Breast epithelium (tissue), 4 donors: Measurements from ENCODE around the gene PHACTR2. TPM values are rescaled to one million over a fixed set of nuclear protein-coding genes. Genes with fewer than 3 reads are reported as not detected.

Source experiments
- DNase-seq, 2 donors: peaks; one replicate each; pipeline ENCODE4 v3.0.0-alpha.2; 2019; ENCODE audit warnings: low spot score in 2 of 2
- H3K27ac ChIP-seq, 2 donors: fragments of 200-600 bp; sonication (generic) in 1 of 2; one replicate each; pipeline ENCODE4 v1.5.1; 2016 to 2019; ENCODE audit warnings: mild to moderate bottlenecking in 1 of 2
- H3K27me3 ChIP-seq, 2 donors: fragments of 200-600 bp; sonication (generic) in 1 of 2; one replicate each; pipeline versions ENCODE4 v1.5.1 to v1.6.0; 2017 to 2019; ENCODE audit warnings: control low read depth in 1 of 2, mild to moderate bottlenecking in 1 of 2
- H3K36me3 ChIP-seq: fragments of 200-600 bp; one replicate; pipeline ENCODE4 v1.5.1; 2019
- H3K4me1 ChIP-seq, 2 donors: fragments of 200-600 bp; sonication (generic); one replicate each; pipeline ENCODE4 v1.5.1; 2016 to 2019; ENCODE audit warnings: control low read depth in 1 of 2
- H3K4me3 ChIP-seq, 3 donors: fragments of 200-600 bp; sonication (generic); 1 replicate in 2 of 3; 2 replicates in 1 of 3; pipeline ENCODE4 v1.5.1; 2016 to 2019; ENCODE audit warnings: mild to moderate bottlenecking in 3 of 3, moderate library complexity in 2 of 3
- H3K9me3 ChIP-seq, 2 donors: fragments of 200-600 bp; sonication (generic) in 1 of 2; one replicate each; pipeline ENCODE4 v1.5.1; 2016 to 2019; ENCODE audit warnings: control low read depth in 1 of 2
- CTCF ChIP-seq, 3 donors: fragments of 450-650 bp; IDR thresholded peaks; one replicate each; pipeline ENCODE4 v1.5.1; 2016 to 2017; ENCODE audit warnings: antibody characterized with exemption in 3 of 3, mild to moderate bottlenecking in 3 of 3, moderate library complexity in 3 of 3
- POLR2A ChIP-seq: fragments of 450-650 bp; IDR thresholded peaks from one replicate; pipeline ENCODE4 v1.6.1; 2016; ENCODE audit warnings: antibody characterized with exemption, mild to moderate bottlenecking, moderate library complexity
- POLR2AphosphoS5 ChIP-seq, 3 donors: sonication (generic); formaldehyde crosslinking; IDR thresholded peaks; one replicate each; pipeline ENCODE4 v1.6.1; 2017; ENCODE audit warnings: antibody characterized with exemption in 3 of 3
- intact Hi-C: fragments of 100-400 bp; cut with DNase I; formaldehyde crosslinking; loops from one replicate; pipeline ENCODE4 v1.15.1; 2023; ENCODE audit warnings: low total_unique reads
- total RNA-seq, 3 donors: library from RNA; depleted of rRNA; stranded (reverse); fragments of >200 nt; gene quantifications; one replicate each; pipeline ENCODE4 v1.1.0, GENCODE V29; 2016

Gene PHACTR2
- total RNA-seq, 3 donors from 2014 or later: 27.5 to 53.3 (median 52.4) TPM

- Histone ChIP-seq H3K36me3 (no peaks in the 10 kb centered on the region), H3K27ac (no peak overlapping the region), H3K27me3 (no peaks in the 10 kb centered on the region), H3K4me1 (peaks cover 0 to 6% of the 10 kb centered on the region in 2 donors), H3K9me3 (no peaks in the 10 kb centered on the region), H3K4me3 (no peak overlapping the region)
- intact Hi-C loops: no loop called here
- DNase-seq: no peak
- TF ChIP-seq CTCF (IDR thresholded peaks at IDR 0.05) (no peak), POLR2A (no peak), POLR2AphosphoS5 (IDR thresholded peaks at IDR 0.05) (no peak)
These were observed 4.1 kb upstream of the PHACTR2 start for GRCh38 chr6:143673669-143674068.

- DNase-seq: no peak
These were observed 3.0 kb upstream of the PHACTR2 start for GRCh38 chr6:143674483-143675381.

GRCh38 chr6:143675382-143675900 lies 2.3 kb upstream of the PHACTR2 start:
- H3K27ac ChIP-seq: peak overlapping the region in 1 of 2 donors; percentile 44
- intact Hi-C loops: no loop called here
- H3K36me3 ChIP-seq: no peaks in the 10 kb centered on the region
- no peaks in the 10 kb centered on the region for H3K9me3 ChIP-seq
- no peak for DNase-seq
- H3K4me3 ChIP-seq: no peak overlapping the region
- peaks cover 0 to 6% of the 10 kb centered on the region in 2 donors for H3K4me1 ChIP-seq
- TF ChIP-seq POLR2A: no peak
- no peak for TF ChIP-seq POLR2AphosphoS5 (IDR thresholded peaks at IDR 0.05)
- no peak for TF ChIP-seq CTCF (IDR thresholded peaks at IDR 0.05)
- no peaks in the 10 kb centered on the region for H3K27me3 ChIP-seq

More at GRCh38 chr6:143674483-143675381, 3.0 kb upstream of the PHACTR2 start:
- Histone ChIP-seq H3K27me3 (no peaks in the 10 kb centered on the region), H3K4me3 (no peak overlapping the region), H3K9me3 (no peaks in the 10 kb centered on the region), H3K4me1 (peaks cover 0 to 6% of the 10 kb centered on the region in 2 donors), H3K36me3 (no peaks in the 10 kb centered on the region), H3K27ac (peak overlapping the region; percentile 33 to 44)
- TF ChIP-seq POLR2A (no peak), CTCF (IDR thresholded peaks at IDR 0.05) (no peak), POLR2AphosphoS5 (IDR thresholded peaks at IDR 0.05) (no peak)
- intact Hi-C loops: no loop called here

GRCh38 chr6:143675946-143676345 lies 1.8 kb upstream of the PHACTR2 start:
- H3K4me3 ChIP-seq: no peak overlapping the region
- TF ChIP-seq POLR2A: no peak
- TF ChIP-seq POLR2AphosphoS5 (IDR thresholded peaks at IDR 0.05): no peak
- no peak for TF ChIP-seq CTCF (IDR thresholded peaks at IDR 0.05)
- no peaks in the 10 kb centered on the region for H3K36me3 ChIP-seq
- peak overlapping the region in 1 of 2 donors; percentile 44 for H3K27ac ChIP-seq
- no peaks in the 10 kb centered on the region for H3K27me3 ChIP-seq
- no peaks in the 10 kb centered on the region for H3K9me3 ChIP-seq
- intact Hi-C loops: no loop called here
- peaks cover 0 to 6% of the 10 kb centered on the region in 2 donors for H3K4me1 ChIP-seq
- no peak for DNase-seq

GRCh38 chr6:143676437-143677045 lies 1.2 kb upstream of the PHACTR2 start:
- Histone ChIP-seq H3K4me3 (no peak overlapping the region), H3K27ac (peak overlapping the region in 1 of 2 donors; percentile 44), H3K9me3 (no peaks in the 10 kb centered on the region), H3K4me1 (peaks cover 0 to 6% of the 10 kb centered on the region in 2 donors), H3K36me3 (no peaks in the 10 kb centered on the region), H3K27me3 (no peaks in the 10 kb centered on the region)
- no peak for DNase-seq
- intact Hi-C loops: no loop called here
- TF ChIP-seq POLR2A (no peak), POLR2AphosphoS5 (IDR thresholded peaks at IDR 0.05) (no peak), CTCF (IDR thresholded peaks at IDR 0.05) (no peak)
